ENCODE data around the gene HOTAIR. TPM values are rescaled to one million over a fixed set of nuclear protein-coding genes. Genes with fewer than 3 reads are reported as not detected.

Gene HOTAIR
- polyA plus RNA-seq, 3 donors = not detected

DNA sequence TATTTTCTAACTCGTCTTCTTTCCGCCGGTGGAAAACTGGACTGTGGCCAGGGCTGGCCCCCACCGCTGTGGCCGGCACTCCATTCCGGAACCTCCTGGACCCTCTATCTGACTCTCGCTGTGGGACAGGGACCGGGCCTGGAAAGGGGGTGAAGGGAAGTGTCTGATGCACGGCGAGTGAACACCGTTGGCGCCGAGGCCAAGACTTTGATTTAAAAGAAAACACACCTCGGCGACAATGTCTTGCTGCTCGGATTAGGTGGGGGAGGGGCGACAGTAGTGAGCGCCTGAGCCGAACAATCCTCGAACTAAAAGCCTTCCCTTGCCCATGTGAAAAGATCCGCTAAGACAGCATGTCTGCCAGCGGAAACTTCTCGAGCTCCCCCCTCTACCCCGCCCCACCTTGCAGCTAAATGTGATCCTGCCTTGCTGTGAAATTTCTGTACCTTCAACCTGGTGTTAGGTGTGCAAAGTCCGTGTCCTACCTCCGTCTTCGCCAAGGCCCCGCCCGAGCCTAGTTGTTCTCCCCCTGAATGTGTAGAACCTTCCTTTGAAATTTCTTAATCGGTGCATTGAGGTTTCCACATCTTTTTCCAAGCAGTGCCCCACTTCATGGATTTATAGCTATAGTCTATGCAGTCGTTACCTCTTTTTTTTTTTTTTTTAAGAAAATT, 862 bp upstream of the HOTAIR start:
- intact Hi-C loops (cut with micrococcal nuclease) = loop anchor here in 1 of 2 donors (10.0 kb wide), 1 partner anchor 59 kb away; the partner anchor contains the start of gene HOXC5
- peaks cover 96 to 100% (median 99%) of the 10 kb centered on the region in 3 donors for H3K27me3 Mint-ChIP-seq (ENCODE audit: low read depth in 3 of 3)
- TF ChIP-seq, protein P1, sequence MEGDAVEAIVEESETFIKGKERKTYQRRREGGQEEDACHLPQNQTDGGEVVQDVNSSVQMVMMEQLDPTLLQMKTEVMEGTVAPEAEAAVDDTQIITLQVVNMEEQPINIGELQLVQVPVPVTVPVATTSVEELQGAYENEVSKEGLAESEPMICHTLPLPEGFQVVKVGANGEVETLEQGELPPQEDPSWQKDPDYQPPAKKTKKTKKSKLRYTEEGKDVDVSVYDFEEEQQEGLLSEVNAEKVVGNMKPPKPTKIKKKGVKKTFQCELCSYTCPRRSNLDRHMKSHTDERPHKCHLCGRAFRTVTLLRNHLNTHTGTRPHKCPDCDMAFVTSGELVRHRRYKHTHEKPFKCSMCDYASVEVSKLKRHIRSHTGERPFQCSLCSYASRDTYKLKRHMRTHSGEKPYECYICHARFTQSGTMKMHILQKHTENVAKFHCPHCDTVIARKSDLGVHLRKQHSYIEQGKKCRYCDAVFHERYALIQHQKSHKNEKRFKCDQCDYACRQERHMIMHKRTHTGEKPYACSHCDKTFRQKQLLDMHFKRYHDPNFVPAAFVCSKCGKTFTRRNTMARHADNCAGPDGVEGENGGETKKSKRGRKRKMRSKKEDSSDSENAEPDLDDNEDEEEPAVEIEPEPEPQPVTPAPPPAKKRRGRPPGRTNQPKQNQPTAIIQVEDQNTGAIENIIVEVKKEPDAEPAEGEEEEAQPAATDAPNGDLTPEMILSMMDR (IDR thresholded peaks at IDR 0.05) = no peak
- Histone ChIP-seq H2AFZ (ENCODE audit: insufficient read depth, low read depth, low read length, poor library complexity, severe bottlenecking) (no peak overlapping the region), H3K4me3 (replicated peaks in 1 of 3; ENCODE audit: low read depth in 2 of 3, low read length in 3 of 3) (no peak overlapping the region), H3K27ac (ENCODE audit: low read depth in 1 of 2, low read length in 2 of 2) (no peak overlapping the region), H3K9me3 (replicated peaks in 1 of 2; ENCODE audit: control insufficient read depth in 1 of 2, insufficient read depth in 1 of 2, low read length in 2 of 2) (peaks cover 26 to 88% of the 10 kb centered on the region in 2 donors), H3K27me3 (ENCODE audit: control insufficient read depth in 2 of 2, insufficient read depth in 2 of 2, low read length in 2 of 2) (peaks cover 97 to 100% of the 10 kb centered on the region in 2 donors), H3K36me3 (replicated peaks in 1 of 2; ENCODE audit: control insufficient read depth in 1 of 2, insufficient read depth in 2 of 2, low read length in 2 of 2) (no peaks in the 10 kb centered on the region), H3K9ac (ENCODE audit: insufficient read depth, low read length, poor library complexity, severe bottlenecking) (no peak overlapping the region), H3K4me2 (replicated peaks; ENCODE audit: extremely low read depth, low read length, poor library complexity, severe bottlenecking) (no peak overlapping the region), H4K20me1 (ENCODE audit: insufficient read depth, low read length) (no peaks in the 10 kb centered on the region), H3K79me2 (ENCODE audit: insufficient read depth, low read length) (no peaks in the 10 kb centered on the region), H3K4me1 (ENCODE audit: control insufficient read depth in 1 of 2, insufficient read depth in 2 of 2, low read length in 2 of 2) (peaks cover 10 to 23% of the 10 kb centered on the region in 2 donors)
- H3K36me3 Mint-ChIP-seq = peaks cover 10 to 23% of the 10 kb centered on the region in 2 donors
- WGBS (ENCODE audit: insufficient coverage) = 3% methylated on average over 12 of the region's 31 CpGs
- peaks cover 27% of the 10 kb centered on the region for H3K4me1 Mint-ChIP-seq
- H3K4me3 Mint-ChIP-seq = peak overlapping the region in 1 of 2 donors; percentile 86
- H3K27ac Mint-ChIP-seq = peak overlapping the region in 2 of 7 donors; percentile 38 to 63
- peaks cover 6 to 75% (median 51%) of the 10 kb centered on the region in 7 donors for H3K9me3 Mint-ChIP-seq
- DNase-seq = no peak

DNA sequence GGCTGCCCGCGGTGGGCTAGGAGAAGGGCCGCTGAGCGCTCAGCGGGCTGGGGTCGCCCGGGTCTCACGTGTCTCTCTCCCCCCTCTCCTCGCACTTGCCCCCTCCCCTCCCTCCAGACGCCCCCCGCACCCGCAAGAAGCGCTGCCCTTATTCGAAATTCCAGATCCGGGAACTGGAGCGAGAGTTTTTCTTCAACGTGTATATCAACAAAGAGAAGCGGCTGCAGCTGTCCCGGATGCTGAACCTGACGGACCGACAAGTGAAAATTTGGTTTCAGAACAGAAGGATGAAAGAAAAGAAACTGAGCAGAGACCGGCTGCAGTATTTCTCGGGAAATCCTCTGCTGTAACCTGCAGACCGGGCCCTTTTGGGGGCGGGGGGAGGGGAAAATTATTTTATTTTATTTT, 314 bp upstream of the HOTAIR start:
- 10% methylated on average over 19 of the region's 25 CpGs for WGBS (ENCODE audit: insufficient coverage)
- Mint-ChIP-seq H3K9me3 (peaks cover 6 to 70% (median 48%) of the 10 kb centered on the region in 7 donors), H3K4me3 (peak overlapping the region in 1 of 2 donors; percentile 86), H3K27me3 (ENCODE audit: low read depth in 3 of 3) (peaks cover 96 to 100% (median 99%) of the 10 kb centered on the region in 3 donors), H3K27ac (no peak overlapping the region), H3K4me1 (peaks cover 27% of the 10 kb centered on the region), H3K36me3 (peaks cover 10 to 18% of the 10 kb centered on the region in 2 donors)
- Histone ChIP-seq H3K4me3 (replicated peaks in 1 of 3; ENCODE audit: low read depth in 2 of 3, low read length in 3 of 3) (no peak overlapping the region), H3K4me1 (ENCODE audit: control insufficient read depth in 1 of 2, insufficient read depth in 2 of 2, low read length in 2 of 2) (peaks cover 10 to 23% of the 10 kb centered on the region in 2 donors), H4K20me1 (ENCODE audit: insufficient read depth, low read length) (no peaks in the 10 kb centered on the region), H3K4me2 (replicated peaks; ENCODE audit: extremely low read depth, low read length, poor library complexity, severe bottlenecking) (peak overlapping the region; percentile 72), H3K79me2 (ENCODE audit: insufficient read depth, low read length) (no peaks in the 10 kb centered on the region), H3K27me3 (ENCODE audit: control insufficient read depth in 2 of 2, insufficient read depth in 2 of 2, low read length in 2 of 2) (peaks cover 99 to 100% of the 10 kb centered on the region in 2 donors), H3K27ac (ENCODE audit: low read depth in 1 of 2, low read length in 2 of 2) (no peak overlapping the region), H3K9me3 (replicated peaks in 1 of 2; ENCODE audit: control insufficient read depth in 1 of 2, insufficient read depth in 1 of 2, low read length in 2 of 2) (peaks cover 24 to 86% of the 10 kb centered on the region in 2 donors), H3K9ac (ENCODE audit: insufficient read depth, low read length, poor library complexity, severe bottlenecking) (no peak overlapping the region), H2AFZ (ENCODE audit: insufficient read depth, low read depth, low read length, poor library complexity, severe bottlenecking) (peak overlapping the region; percentile 68), H3K36me3 (replicated peaks in 1 of 2; ENCODE audit: control insufficient read depth in 1 of 2, insufficient read depth in 2 of 2, low read length in 2 of 2) (no peaks in the 10 kb centered on the region)
- no peak for DNase-seq
- TF ChIP-seq, protein P1 (IDR thresholded peaks at IDR 0.05) = no peak
- intact Hi-C loops (cut with micrococcal nuclease) = loop anchor here in 1 of 2 donors (10.0 kb wide), 1 partner anchor 60 kb away; the partner anchor contains the start of gene HOXC5
